GM21717 (cell line): ENCODE measurements around the gene PTPRF.

Experiments
- ATAC-seq: cut with Tn5 transposase; IDR thresholded peaks from one replicate; pipeline ENCODE4 v1.9.1; 2021; ENCODE audit warnings: mild to moderate bottlenecking, moderate library complexity; ENCODE audit not compliant: unreplicated experiment

The PTPRF gene

GRCh38 chr1:43550598-43551246 lies 20.0 kb downstream of the PTPRF start:
- ATAC-seq, result no peak

GRCh38 chr1:43551396-43551888 lies 20.8 kb downstream of the PTPRF start:
- ATAC-seq, result no peak

GRCh38 chr1:43552059-43552742 lies 21.5 kb downstream of the PTPRF start:
- ATAC-seq, result no peak

GRCh38 chr1:43552813-43553212 lies 22.1 kb downstream of the PTPRF start:
- ATAC-seq, result no peak

GRCh38 chr1:43554444-43554992 lies 23.8 kb downstream of the PTPRF start:
- no peak for ATAC-seq

- no peak for ATAC-seq
Measured at GRCh38 chr1:43556782-43557181, 26.1 kb downstream of the PTPRF start.

- ATAC-seq, result no peak
Measured at GRCh38 chr1:43557744-43558245, 27.1 kb downstream of the PTPRF start.

- no peak for ATAC-seq
Measured at GRCh38 chr1:43558346-43558841, 27.7 kb downstream of the PTPRF start.

GRCh38 chr1:43559714-43560113 lies 29.0 kb downstream of the PTPRF start:
- ATAC-seq, result no peak

GRCh38 chr1:43560286-43560685 lies 29.6 kb downstream of the PTPRF start:
- ATAC-seq, result no peak

- no peak for ATAC-seq
Measured at GRCh38 chr1:43563876-43564539, 33.3 kb downstream of the PTPRF start.

GRCh38 chr1:43564551-43565348 lies 34.1 kb downstream of the PTPRF start:
- ATAC-seq, result no peak

GRCh38 chr1:43565600-43566360 lies 35.1 kb downstream of the PTPRF start:
- no peak for ATAC-seq

- no peak for ATAC-seq
Measured at GRCh38 chr1:43566382-43567044, 35.8 kb downstream of the PTPRF start.

GRCh38 chr1:43569175-43569574 lies 38.5 kb downstream of the PTPRF start:
- no peak for ATAC-seq

- no peak for ATAC-seq
Measured at GRCh38 chr1:43570277-43570676, 39.6 kb downstream of the PTPRF start.

- ATAC-seq, result no peak
Measured at GRCh38 chr1:43570715-43571114, 40.0 kb downstream of the PTPRF start.

GRCh38 chr1:43572084-43572483 lies 41.4 kb downstream of the PTPRF start:
- no peak for ATAC-seq

- no peak for ATAC-seq
Measured at GRCh38 chr1:43572538-43572937, 41.9 kb downstream of the PTPRF start.
